H1 (cell line): Measurements from ENCODE around the gene MED23.

Experiments used
- GABPA ChIP-seq: IDR thresholded peaks from 2 replicates; pipeline ENCODE4 v1.6.1; 2011; ENCODE audit warnings: mild to moderate bottlenecking, low read length, moderate library complexity, borderline replicate concordance; ENCODE audit not compliant: insufficient read depth
- JUND ChIP-seq: IDR thresholded peaks from 2 replicates; pipeline ENCODE4 v1.6.1; 2011; ENCODE audit warnings: mild to moderate bottlenecking, improper control_type of control experiment, low read length

DNA sequence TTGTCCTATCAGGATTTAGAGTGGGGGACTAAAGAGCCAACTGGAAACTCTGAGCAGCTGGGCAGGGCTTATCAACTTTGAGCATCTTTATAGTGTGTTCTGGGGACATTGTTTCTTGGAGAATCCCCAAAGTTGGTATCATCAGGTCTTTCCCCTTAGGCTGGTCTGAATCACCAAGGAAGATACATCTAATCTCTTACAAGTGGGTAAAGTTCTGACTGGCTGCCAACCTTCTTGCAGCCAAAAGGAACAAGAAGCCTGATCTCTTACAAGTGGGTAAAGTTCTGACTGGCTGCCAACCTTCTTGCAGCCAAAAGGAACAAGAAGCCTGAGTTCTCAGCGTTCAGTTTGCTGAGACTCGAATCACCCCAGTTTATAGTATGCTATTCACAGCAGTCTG is 1.6 kb upstream of the MED23 start:
- no peak for TF ChIP-seq GABPA
- TF ChIP-seq JUND: no peak
